HFF-Myc (cell line): ENCODE results near the gene FBXL17.

Experiments
- DNase-seq: peaks from one replicate; pipeline ENCODE4 v3.0.0-alpha.2; 2011; ENCODE audit warnings: low read depth; ENCODE audit errors: extremely low read depth
- H3K4me3 ChIP-seq: replicated peaks from 2 replicates; pipeline ENCODE4 v1.5.1; 2011; ENCODE audit warnings: low read depth, mild to moderate bottlenecking, control low read depth, low read length
- CTCF ChIP-seq: IDR thresholded peaks from 2 replicates; pipeline ENCODE4 v1.5.1; 2012; ENCODE audit warnings: mild to moderate bottlenecking, low read depth, low read length, control low read depth; ENCODE audit errors: missing control alignments

FBXL17 gene

DNA sequence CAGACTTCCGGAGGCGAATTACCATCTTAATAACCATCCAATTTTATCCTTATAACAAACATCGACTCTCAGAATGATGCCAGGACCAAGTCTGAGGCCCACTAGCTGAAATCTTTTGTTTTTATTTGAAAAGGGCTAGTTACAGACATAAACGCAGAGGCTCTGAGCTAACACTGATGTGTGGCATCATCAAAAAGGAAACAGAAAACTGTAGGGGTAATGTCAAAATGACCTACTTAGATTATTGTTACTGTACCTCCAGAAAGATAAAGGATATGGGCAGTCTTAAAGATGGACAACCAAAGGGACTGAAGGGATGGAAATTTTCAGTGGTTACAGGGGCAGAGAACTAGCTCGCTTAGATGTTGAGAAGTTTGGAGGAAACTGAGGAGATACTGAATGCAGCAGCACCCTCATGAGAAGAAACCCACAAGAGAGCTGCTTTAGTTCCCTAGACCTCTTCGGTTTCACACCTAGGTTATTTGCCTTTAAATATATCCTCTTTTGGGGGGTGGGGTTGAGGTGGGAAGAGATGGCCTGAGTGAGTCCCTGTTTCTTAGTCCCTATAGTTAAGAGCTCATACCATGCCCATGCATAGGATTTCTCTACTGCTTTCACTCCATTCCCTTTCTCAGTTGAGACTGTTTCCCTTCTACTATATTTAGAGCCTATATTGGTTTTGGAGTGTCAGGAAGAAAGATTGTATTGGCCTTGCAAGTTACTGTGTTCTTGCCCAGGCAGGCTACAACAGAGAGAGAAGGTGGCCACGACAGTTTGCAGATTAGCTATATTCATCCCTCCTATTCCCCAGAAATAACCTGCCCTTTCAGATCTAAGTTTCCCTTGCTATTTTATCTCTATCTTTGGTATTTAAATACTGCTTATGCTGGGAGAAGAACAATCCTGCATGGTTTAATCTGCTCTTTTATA, 390.8 kb downstream of the FBXL17 start:
- no peak for TF ChIP-seq CTCF
- no peak for DNase-seq
- H3K4me3 ChIP-seq: no peak overlapping the region

DNA sequence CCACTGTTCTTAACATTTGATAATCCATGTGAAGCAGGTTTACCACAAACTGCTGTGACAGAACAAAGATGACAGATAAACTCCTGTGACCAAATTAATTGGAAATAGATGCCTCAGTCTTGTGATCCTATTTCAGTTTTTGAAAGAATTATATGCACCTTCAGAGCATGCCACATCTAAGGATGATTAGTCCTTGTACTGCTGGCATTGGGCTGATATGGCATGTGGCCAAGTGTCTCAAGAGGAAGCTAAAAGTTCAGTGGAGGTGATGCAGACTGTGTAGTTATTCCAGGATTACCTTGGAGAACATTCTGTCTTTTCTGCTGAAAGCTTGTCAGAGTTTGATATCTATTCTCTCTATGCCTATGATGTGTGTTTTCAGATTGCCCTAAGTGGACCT, 396.8 kb downstream of the FBXL17 start:
- DNase-seq: no peak
- H3K4me3 ChIP-seq: no peak overlapping the region
- TF ChIP-seq CTCF: no peak

GRCh38 chr5:107982703-107983425, 399.0 kb downstream of the FBXL17 start:
- no peak overlapping the region for H3K4me3 ChIP-seq
- TF ChIP-seq CTCF: no peak
- no peak for DNase-seq

DNA sequence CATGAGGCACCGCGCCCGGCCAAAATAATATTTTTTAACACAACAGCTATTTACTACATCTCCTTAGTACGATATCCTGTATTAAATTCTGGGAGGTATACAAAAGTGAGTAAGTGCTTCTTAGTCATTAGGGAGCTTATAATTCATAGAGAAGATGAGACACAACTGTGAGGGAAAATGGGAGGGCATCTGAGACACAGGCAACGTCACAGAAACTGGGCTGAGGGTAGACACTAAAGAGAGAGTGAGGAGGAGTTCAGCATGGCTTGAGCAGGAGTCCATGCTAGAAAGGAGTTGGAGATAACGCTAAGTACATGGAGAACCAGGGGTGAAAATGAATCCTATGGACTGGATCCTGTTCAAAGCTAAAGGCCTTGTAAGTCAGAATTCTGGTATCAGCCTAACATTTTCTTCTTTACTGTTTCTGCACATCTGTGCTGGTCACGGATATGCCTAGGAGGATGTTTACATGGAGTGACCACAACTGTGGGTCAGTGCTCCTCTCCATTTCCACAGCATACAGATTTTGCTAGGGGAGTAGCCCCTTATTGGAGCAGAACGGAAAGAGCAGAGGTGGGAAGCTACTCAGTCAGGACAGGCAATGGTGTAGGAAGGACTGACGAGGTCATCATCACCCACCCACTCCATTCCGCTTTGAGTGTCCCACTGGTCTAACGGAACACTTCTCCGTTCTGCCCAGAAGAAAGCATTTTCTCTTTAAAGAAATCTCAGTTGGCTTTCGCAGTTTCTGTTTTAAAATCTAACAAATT, 400.8 kb downstream of the FBXL17 start:
- H3K4me3 ChIP-seq: no peak overlapping the region
- no peak for TF ChIP-seq CTCF
- DNase-seq: no peak

DNA sequence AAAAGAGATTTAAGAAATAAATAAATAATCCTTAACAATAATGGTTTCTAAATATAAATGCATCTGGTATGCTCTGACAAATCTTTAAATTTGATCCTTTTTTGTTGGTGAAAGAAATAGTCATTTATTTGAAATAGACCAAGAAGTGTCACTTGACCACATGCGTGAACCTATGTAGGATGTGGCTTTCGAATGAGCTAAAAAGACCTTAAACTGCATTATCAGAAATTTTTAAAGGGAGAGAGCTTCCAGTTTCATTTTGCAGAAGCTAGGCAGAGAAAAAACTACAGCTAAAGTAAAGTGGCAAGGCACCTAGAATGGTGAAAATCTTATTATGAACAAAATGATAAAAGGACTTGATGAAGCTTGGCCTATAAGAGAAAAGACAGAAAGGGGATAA, 402.0 kb downstream of the FBXL17 start:
- DNase-seq: no peak
- H3K4me3 ChIP-seq: no peak overlapping the region
- TF ChIP-seq CTCF: no peak

- DNase-seq: no peak
- no peak for TF ChIP-seq CTCF
- no peak overlapping the region for H3K4me3 ChIP-seq
Measured at GRCh38 chr5:107979291-107979690, 402.6 kb downstream of the FBXL17 start.
